GM18870 (cell line): ENCODE data around the gene HOXC11.

ENCODE experiments used
- ATAC-seq: cut with Tn5 transposase; IDR thresholded peaks from one replicate; pipeline ENCODE4 v1.9.1; 2021; ENCODE audit warnings: moderate library complexity; ENCODE audit not compliant: unreplicated experiment

The HOXC11 gene

GRCh38 chr12:54019924-54020590 is 47.1 kb downstream of the HOXC11 start:
- ATAC-seq = no peak

- no peak for ATAC-seq
Measured at GRCh38 chr12:54020591-54021405, 47.9 kb downstream of the HOXC11 start.

- ATAC-seq = no peak
Measured at GRCh38 chr12:54021432-54022013, 48.6 kb downstream of the HOXC11 start.

GRCh38 chr12:54022960-54023884 is 50.3 kb downstream of the HOXC11 start:
- no peak for ATAC-seq

GRCh38 chr12:54024127-54024526 is 51.2 kb downstream of the HOXC11 start:
- no peak for ATAC-seq

- ATAC-seq = no peak
Measured at GRCh38 chr12:54024581-54025305, 51.8 kb downstream of the HOXC11 start.

GRCh38 chr12:54025499-54026405 is 52.8 kb downstream of the HOXC11 start:
- ATAC-seq = no peak

GRCh38 chr12:54026640-54027441 is 53.9 kb downstream of the HOXC11 start:
- ATAC-seq = no peak
